Measurements from ENCODE around the gene TRPV5.

GRCh38 chr7:142860968-142861367 is 72.6 kb downstream of the TRPV5 start:
- TF ChIP-seq SP1 (IDR thresholded peaks at IDR 0.05) (no peak), CTCF (IDR thresholded peaks at IDR 0.05; ENCODE audit: low read depth, low read length, missing input control) (no peak), TAF1 (conservative IDR thresholded peaks at IDR 0.05) (no peak), RAD21 (IDR thresholded peaks at IDR 0.05) (no peak), YY1 (IDR thresholded peaks at IDR 0.05) (no peak), REST (IDR thresholded peaks at IDR 0.05) (no peak), JUND (IDR thresholded peaks at IDR 0.05) (no peak), GABPA (IDR thresholded peaks at IDR 0.05 in 1 of 2, conservative IDR thresholded peaks at IDR 0.05 in 1 of 2) (no peak)

All from liver (tissue), 3 donors.